AG10803 (cell line): ENCODE data around the gene PCDHB12.

Source experiments
- DNase-seq: peaks from one replicate; pipeline ENCODE4 v3.0.0; 2010; ENCODE audit warnings: low read depth
- H3K4me3 ChIP-seq: 2 replicates; pipeline ENCODE4 v1.5.1; 2011; ENCODE audit warnings: mild to moderate bottlenecking, low read length, control low read depth
- TF ChIP-seq, protein P1 (sequence below): conservative IDR thresholded peaks from 2 replicates; pipeline ENCODE4 v1.5.1; 2011; ENCODE audit warnings: mild to moderate bottlenecking, low read length, control low read depth, inconsistent platforms

The PCDHB12 gene

DNA sequence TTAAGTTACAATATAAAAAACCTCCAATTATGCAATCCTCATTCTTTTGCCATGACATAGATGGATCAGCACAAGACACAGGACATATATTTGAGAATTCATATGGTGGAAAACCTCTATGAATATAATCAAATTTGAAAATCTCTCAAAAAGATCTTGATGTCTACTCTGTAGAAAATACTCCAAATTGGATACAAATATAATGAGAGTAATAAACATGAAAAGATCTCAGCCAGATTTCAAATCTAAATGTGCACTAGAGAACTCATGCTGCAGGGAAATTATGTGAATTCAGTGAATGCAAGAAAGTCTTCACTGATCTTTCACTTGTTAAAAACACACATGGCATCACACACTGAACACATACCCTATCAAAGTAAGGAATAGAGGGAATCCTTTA is 50.4 kb downstream of the PCDHB12 start:
- H3K4me3 ChIP-seq = no peak overlapping the region
- no peak for DNase-seq
- TF ChIP-seq, protein P1, sequence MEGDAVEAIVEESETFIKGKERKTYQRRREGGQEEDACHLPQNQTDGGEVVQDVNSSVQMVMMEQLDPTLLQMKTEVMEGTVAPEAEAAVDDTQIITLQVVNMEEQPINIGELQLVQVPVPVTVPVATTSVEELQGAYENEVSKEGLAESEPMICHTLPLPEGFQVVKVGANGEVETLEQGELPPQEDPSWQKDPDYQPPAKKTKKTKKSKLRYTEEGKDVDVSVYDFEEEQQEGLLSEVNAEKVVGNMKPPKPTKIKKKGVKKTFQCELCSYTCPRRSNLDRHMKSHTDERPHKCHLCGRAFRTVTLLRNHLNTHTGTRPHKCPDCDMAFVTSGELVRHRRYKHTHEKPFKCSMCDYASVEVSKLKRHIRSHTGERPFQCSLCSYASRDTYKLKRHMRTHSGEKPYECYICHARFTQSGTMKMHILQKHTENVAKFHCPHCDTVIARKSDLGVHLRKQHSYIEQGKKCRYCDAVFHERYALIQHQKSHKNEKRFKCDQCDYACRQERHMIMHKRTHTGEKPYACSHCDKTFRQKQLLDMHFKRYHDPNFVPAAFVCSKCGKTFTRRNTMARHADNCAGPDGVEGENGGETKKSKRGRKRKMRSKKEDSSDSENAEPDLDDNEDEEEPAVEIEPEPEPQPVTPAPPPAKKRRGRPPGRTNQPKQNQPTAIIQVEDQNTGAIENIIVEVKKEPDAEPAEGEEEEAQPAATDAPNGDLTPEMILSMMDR = no peak

DNA sequence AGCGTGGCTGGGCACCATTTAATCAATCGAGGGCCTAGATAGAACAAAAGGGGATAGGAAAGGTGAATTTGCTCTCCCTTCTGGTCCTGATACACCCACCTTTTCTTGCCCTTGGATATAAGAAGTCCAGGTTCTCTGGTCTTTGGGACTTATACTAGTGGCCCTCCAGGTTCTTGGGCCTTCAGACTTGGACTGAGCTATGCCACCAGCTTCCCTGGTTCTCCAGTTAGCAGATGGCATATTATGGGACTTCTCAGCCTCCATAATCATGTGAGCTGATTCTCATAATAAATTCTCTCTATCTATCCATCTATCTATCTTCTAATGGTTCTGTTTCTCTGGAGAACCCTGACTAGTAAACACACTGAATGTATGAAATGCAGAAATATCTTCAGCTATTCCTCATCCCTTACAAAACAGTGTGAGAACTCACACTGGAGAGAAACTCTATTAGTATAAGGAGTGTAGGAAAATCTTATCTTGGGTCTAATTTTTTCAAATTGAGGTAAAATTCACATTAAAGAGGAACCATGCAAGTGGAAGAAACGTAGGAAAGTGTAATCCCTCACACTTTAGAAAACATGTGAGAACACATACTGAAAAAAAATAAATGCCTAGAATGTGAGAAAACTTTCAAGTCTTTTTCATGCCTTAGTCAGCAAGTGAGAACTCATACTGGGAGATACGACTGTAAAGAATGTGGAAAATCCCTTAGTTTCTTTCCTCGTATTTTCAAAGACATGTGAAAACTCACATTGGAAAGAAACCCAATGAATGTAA is 52.1 kb downstream of the PCDHB12 start:
- H3K4me3 ChIP-seq = no peak overlapping the region
- DNase-seq = no peak
- TF ChIP-seq, protein P1 = no peak

DNA sequence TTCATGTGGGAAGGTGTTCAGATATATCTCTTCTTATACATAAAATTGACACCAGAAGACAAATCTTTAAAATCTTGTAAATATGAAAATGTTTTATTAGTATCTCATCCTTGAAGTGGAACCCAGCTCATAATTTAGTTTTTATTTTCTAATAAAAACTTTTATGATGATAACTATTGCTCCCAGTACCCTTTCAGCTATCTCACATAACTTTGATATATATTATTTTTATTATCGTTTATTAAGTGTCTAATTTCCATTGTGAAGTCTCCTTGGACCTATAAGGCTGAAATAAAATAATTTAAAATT is 52.7 kb downstream of the PCDHB12 start:
- no peak overlapping the region for H3K4me3 ChIP-seq
- no peak for DNase-seq
- TF ChIP-seq, protein P1 = no peak
